ENCODE results near the gene CNTLN. TPM values are rescaled to one million over a fixed set of nuclear protein-coding genes. Genes with fewer than 3 reads are reported as not detected.

The CNTLN gene
- total RNA-seq, 4 donors from 2014 or later: 3.9 to 39.6 (median 7.4) TPM

DNA sequence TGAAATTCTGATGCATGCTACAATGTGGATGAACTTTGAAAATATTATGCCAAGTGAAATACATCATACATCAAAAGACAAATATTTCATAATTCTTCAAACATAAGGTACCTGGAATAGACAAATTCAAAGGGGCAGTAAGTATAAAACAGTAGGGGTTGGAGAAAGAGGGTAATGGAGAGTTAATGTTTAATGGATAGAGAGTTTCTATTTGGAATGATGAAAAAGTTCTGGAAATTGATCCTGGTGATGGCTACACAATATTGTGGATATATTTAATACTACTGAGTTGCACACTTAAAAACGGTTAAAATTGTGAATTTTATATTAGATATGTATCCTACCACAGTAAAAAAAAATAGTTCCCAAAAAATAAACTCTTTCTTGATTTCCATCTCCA lies 14.6 kb upstream of the CNTLN start:
- Histone ChIP-seq H3K4me3 (no peak overlapping the region), H3K27ac (no peak overlapping the region), H3K27me3 (no peaks in the 10 kb centered on the region), H3K9me3 (no peaks in the 10 kb centered on the region), H3K4me1 (peaks cover 0 to 3% (median 0%) of the 10 kb centered on the region in 4 donors), H3K36me3 (no peaks in the 10 kb centered on the region)
- TF ChIP-seq POLR2A (IDR thresholded peaks at IDR 0.05): no peak
- TF ChIP-seq, protein P1, sequence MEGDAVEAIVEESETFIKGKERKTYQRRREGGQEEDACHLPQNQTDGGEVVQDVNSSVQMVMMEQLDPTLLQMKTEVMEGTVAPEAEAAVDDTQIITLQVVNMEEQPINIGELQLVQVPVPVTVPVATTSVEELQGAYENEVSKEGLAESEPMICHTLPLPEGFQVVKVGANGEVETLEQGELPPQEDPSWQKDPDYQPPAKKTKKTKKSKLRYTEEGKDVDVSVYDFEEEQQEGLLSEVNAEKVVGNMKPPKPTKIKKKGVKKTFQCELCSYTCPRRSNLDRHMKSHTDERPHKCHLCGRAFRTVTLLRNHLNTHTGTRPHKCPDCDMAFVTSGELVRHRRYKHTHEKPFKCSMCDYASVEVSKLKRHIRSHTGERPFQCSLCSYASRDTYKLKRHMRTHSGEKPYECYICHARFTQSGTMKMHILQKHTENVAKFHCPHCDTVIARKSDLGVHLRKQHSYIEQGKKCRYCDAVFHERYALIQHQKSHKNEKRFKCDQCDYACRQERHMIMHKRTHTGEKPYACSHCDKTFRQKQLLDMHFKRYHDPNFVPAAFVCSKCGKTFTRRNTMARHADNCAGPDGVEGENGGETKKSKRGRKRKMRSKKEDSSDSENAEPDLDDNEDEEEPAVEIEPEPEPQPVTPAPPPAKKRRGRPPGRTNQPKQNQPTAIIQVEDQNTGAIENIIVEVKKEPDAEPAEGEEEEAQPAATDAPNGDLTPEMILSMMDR (IDR thresholded peaks at IDR 0.05): no peak
- no peak for DNase-seq

GRCh38 chr9:17121264-17121663 lies 13.6 kb upstream of the CNTLN start:
- no peak for DNase-seq
- Histone ChIP-seq H3K27me3 (no peaks in the 10 kb centered on the region), H3K9me3 (no peaks in the 10 kb centered on the region), H3K27ac (no peak overlapping the region), H3K36me3 (no peaks in the 10 kb centered on the region), H3K4me1 (no peaks in the 10 kb centered on the region), H3K4me3 (no peak overlapping the region)
- TF ChIP-seq, protein P1 (IDR thresholded peaks at IDR 0.05): no peak
- no peak for TF ChIP-seq POLR2A (IDR thresholded peaks at IDR 0.05)

GRCh38 chr9:17130291-17130690 lies 4.5 kb upstream of the CNTLN start:
- H3K4me3 ChIP-seq: no peak overlapping the region
- no peaks in the 10 kb centered on the region for H3K9me3 ChIP-seq
- no peak for DNase-seq
- TF ChIP-seq, protein P1 (IDR thresholded peaks at IDR 0.05): no peak
- no peak for TF ChIP-seq POLR2A (IDR thresholded peaks at IDR 0.05)
- H3K4me1 ChIP-seq: no peaks in the 10 kb centered on the region
- H3K27me3 ChIP-seq: no peaks in the 10 kb centered on the region
- H3K27ac ChIP-seq: no peak overlapping the region
- no peaks in the 10 kb centered on the region for H3K36me3 ChIP-seq

- H3K27ac ChIP-seq: no peak overlapping the region
- H3K4me1 ChIP-seq: no peaks in the 10 kb centered on the region
- H3K27me3 ChIP-seq: no peaks in the 10 kb centered on the region
- H3K36me3 ChIP-seq: no peaks in the 10 kb centered on the region
- H3K4me3 ChIP-seq: no peak overlapping the region
- H3K9me3 ChIP-seq: no peaks in the 10 kb centered on the region
- no peak for DNase-seq
- TF ChIP-seq POLR2A (IDR thresholded peaks at IDR 0.05): no peak
- TF ChIP-seq, protein P1 (IDR thresholded peaks at IDR 0.05): no peak
Observed at GRCh38 chr9:17130725-17131124, 4.1 kb upstream of the CNTLN start.

DNA sequence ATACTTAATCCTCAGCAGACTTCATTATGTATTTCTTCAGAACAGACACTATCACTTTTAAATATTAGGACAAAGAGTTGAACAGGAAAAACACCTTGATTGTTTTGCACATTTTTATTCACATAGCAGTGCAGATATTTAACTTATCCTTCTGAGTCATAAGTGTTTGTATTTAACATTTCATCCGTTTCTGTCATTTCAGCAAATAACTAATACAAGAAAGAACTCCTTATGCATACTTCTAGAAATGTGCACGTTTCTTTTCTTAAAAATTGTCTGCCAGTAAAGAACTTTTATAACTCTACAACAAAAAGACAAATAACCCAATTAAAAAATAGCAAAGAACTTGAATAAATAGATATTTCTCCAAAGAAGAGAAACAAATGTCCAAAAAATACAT lies 3.3 kb upstream of the CNTLN start:
- H3K36me3 ChIP-seq: no peaks in the 10 kb centered on the region
- H3K4me1 ChIP-seq: no peaks in the 10 kb centered on the region
- no peaks in the 10 kb centered on the region for H3K9me3 ChIP-seq
- no peak overlapping the region for H3K27ac ChIP-seq
- no peaks in the 10 kb centered on the region for H3K27me3 ChIP-seq
- no peak overlapping the region for H3K4me3 ChIP-seq
- no peak for TF ChIP-seq POLR2A (IDR thresholded peaks at IDR 0.05)
- TF ChIP-seq, protein P1 (IDR thresholded peaks at IDR 0.05): no peak
- no peak for DNase-seq
